Activated CD8-positive, alpha-beta memory T cell treated with anti-CD3 and anti-CD28 coated beads, Interleukin-2, amount 50 U/mL, for 48 hours (primary cell): ENCODE data around the gene IQGAP3.
"Not testable (repeated sequence)": the region's sequence is repeated elsewhere in the genome, so short reads cannot be mapped to it uniquely, and the experiment has no call there.

Experiments used
- DNase-seq: peaks from one replicate; pipeline ENCODE4 v3.0.0-alpha.2; 2020

Gene IQGAP3

DNA sequence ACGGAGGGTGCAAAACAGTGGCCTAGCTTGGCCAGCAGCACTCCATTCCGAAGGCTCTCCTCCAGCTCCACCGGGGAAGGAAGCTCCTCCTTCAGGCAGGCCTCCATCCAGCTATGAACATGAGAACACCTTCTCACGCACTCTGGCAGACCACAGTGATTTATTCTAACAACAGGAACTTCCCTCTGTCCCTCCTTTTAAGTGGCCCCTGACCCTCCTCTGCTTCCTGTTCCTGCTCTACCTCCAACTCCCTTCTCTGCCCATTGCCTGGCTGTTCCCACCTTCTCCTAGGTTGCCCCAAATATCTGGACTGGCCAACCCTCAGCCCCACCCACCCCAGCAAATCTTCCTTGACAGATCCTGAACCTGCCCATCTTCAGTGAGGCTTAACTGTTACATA lies 5.9 kb downstream of the IQGAP3 start:
- no peak for DNase-seq

DNA sequence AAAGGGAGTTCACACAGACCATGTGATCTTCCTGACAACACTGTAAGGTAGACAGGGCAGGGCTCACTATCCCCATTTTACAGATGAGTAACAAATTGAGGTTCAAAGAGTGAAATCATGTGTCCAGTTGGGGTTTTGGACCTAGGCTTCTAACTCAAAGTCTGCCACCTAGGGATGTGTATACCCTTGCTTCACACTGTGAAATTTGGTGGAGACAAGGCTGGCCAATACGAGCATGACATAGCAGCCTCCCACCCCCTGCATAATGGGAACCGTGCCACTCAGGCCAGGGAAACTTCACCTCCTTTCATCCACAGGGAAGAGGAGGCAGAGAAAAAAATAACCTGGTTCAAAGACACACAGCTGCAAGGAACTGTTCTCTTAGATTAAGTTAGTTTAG lies 6.8 kb downstream of the IQGAP3 start:
- no peak for DNase-seq

- DNase-seq = no peak
Measured at GRCh38 chr1:156560585-156561163, 11.7 kb downstream of the IQGAP3 start.

GRCh38 chr1:156559797-156560385 lies 12.5 kb downstream of the IQGAP3 start:
- DNase-seq = no peak

- DNase-seq = no peak
Measured at GRCh38 chr1:156559086-156559796, 13.1 kb downstream of the IQGAP3 start.

- DNase-seq = no peak
Measured at GRCh38 chr1:156556354-156556753, 16.0 kb downstream of the IQGAP3 start.

DNA sequence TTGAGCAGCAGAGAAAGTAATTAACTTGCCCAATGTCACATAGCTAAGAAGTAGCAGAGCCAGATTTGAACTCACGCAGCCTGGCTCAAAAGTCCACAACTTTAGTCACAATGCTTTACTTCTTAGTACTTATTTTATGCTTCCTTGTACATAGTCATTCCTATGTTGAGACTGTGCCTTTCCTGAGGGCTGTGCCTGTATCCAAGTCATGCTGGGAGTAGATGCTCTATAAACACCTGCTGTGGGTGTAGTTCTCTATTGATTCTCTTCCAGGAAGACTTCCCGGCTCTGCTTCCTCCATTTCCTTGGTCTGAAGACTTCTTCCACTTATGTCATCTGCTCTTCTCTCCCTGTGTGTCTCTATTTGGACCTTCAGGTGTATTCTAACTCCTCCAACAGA lies 16.6 kb downstream of the IQGAP3 start:
- DNase-seq = no peak

DNA sequence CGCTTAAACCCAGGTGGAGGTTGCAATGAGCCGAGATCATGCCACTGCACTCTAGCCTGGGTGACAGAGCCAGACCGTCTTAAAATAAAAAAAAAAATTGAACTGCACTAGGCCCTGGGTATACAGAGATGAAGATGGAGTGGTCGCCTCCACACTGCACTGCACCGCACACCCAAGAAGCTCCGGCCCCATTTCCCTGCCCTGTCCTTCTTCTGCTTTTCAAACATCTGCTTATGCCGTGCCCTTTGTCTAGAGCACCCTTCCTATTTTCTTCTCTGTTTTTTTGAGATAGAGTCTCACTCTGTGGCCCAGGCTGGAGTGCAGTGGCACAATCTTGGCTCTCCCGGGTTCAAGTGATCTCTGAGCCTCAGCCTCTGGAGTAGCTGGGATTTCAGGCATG lies 17.4 kb downstream of the IQGAP3 start:
- no peak for DNase-seq

DNA sequence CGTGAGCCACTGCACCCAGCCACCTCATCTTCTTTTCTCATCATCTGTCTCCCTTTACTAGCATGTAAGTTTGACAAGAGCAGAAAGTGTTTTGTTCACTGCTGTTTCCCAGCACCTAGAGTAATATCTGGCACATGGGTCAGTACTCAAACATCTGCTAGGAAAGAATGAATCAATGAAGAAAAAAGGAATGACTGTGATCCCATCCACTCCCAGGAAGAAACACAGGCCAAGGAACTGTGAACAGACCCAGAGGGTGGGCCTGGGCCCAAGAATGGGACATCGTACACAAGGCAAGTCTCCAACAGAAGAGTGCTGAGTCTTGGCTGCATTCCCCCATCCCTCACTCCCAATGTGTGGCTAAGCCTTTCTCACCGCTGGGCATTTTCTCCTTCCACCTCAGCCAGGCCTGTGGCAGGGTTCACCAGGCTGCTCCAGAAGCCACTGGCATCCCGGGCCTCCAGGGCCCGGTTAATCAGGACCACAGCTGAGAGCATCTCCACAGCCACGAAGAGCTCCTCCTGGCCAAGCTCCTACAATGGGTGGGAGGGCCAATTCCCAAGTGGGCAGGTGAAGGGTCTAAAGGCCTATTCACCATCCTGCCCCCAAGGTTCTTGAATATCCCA lies 18.4 kb downstream of the IQGAP3 start:
- DNase-seq = no peak

- not testable (repeated sequence) for DNase-seq
Measured at GRCh38 chr1:156552937-156553336, 19.4 kb downstream of the IQGAP3 start.

- DNase-seq = no peak
Measured at GRCh38 chr1:156552518-156552917, 19.8 kb downstream of the IQGAP3 start.

GRCh38 chr1:156551869-156552268 lies 20.5 kb downstream of the IQGAP3 start:
- no peak for DNase-seq

- no peak for DNase-seq
Measured at GRCh38 chr1:156551066-156551643, 21.2 kb downstream of the IQGAP3 start.

GRCh38 chr1:156550346-156550745 lies 22.0 kb downstream of the IQGAP3 start:
- DNase-seq = no peak

DNA sequence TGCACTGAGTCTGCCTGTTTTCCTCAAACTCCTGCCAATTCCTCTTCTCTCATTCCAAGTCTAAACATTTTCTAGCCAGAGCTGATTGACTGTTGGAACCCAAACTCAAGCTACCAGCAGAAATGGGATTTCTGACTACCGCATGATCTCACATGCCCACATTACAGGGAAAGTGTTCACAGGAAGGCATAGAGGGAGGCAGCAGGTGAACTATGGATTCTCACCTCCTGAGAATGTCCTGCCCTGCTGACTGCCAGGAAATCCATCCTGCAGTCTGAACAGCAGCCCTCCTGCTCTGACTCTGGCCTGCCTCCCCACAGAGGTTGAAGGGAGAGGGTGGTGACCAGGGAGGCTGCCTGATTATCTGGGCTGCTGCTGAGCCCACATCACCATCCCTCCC lies 22.5 kb downstream of the IQGAP3 start:
- DNase-seq = no peak

DNA sequence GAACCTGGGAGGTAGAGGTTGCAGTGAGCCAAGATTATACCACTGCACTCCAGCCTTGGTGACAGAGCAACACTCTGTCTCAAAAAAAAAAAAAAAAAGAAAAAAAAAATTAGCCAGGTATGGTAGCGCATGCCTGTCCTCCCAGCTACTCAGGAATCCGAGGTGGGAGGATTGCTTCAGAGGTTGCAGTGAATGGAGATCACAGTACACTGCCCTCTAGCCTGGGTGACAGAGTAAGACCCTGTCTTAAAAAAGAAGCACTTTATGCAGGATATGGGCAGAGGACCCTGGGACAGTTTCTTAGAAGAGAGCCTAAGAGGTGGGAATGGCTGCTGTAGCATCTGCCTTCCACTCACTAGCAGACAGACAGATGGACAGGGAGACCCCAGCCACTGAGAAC lies 23.0 kb downstream of the IQGAP3 start:
- no peak for DNase-seq

GRCh38 chr1:156547982-156548381 lies 24.4 kb downstream of the IQGAP3 start:
- DNase-seq = no peak

DNA sequence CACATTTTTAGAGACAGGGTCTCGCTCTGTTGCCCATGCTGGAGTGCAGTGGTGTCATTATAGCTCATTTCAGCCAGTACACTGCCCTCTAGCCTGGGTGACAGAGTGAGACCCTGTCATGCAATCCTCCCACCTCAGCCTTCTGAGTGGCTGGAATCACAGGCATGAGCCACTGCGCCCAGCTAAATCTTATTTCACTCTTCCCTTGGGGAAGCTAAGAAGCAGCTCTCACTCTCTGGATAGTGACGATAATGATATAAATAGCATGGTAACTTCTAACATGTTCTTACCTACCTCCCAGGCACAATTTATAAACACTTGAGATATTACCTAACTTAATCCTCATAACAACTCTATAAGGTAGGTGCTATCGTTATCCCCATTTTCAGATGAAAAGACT lies 24.9 kb downstream of the IQGAP3 start:
- DNase-seq = no peak

DNA sequence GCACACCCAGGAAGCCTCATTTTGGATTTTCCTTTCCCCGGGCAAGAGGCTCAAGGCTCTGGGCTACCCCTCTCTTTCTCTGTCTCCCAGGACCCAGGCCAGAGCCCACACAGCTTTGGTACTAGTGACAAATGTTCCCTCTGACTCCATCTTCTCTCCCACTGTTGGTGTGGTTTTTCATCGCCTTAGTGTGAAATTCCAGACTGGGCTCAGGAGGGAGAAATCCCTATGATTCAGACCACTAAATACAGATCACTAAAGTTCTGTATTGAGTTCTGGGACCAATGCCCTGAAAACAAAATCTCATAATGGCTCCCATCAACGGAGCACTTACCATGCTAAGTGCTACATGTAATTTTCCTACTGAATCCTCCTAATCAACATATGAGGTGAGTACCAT lies 26.1 kb downstream of the IQGAP3 start:
- no peak for DNase-seq

- DNase-seq = no peak
Measured at GRCh38 chr1:156544592-156545102, 27.7 kb downstream of the IQGAP3 start.

DNA sequence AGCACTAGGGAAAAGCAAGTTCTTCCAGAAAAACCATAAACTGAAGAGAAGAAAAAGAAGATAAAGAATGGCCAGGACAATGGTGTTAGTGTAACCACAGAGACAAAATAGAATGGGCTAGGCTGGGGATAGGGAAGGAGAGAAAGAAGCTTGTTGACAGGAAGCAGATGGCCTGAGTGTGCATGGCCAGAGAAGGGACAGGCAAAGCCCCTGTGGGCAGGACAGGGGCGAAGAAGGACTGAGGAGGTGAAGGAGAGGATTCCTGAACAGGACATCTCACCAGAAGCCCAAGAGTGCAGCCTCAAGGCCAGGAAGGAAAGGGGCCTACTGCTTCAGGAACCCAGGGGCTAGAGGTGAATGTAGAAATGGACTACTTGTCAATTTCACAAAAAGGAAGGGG lies 29.3 kb downstream of the IQGAP3 start:
- DNase-seq = no peak

DNA sequence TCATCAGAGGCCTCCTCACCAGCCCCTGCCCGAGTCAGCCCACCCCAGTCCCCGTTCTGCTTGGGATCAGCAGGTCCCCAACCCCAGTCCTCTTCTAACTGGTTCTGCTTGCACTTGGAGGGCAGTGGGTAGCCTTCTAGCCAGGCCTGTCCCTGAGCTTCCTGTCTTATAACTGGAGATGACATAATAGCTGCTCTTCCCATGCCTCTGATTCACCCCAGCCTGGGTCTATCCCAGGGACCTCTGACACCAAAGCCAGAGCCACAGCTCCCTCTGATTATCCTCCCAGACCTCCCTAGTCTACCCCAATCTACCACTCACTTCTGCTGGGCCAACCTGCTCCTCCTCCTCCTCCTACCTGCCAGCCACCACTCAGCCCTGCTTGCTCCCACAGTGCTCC lies 31.4 kb downstream of the IQGAP3 start:
- DNase-seq = no peak

- no peak for DNase-seq
Measured at GRCh38 chr1:156539818-156540355, 32.5 kb downstream of the IQGAP3 start.
